Stimulated activated CD4-positive, alpha-beta T cell treated with anti-CD3 and anti-CD28 coated beads, TNF-alpha, amount 100 ng/mL, for 1 hour (primary cell): ENCODE results near the gene UPK3BL2.
A peak's percentile ranks its signal among the peaks of the same experiment; 100 is the strongest.
"Not testable (repeated sequence)": the region's sequence is repeated elsewhere in the genome, so short reads cannot be mapped to it uniquely, and the experiment has no call there.

Source experiments
- DNase-seq, 3 donors: peaks; one replicate each; pipeline ENCODE4 v3.0.0-alpha.2; 2020; ENCODE audit warnings: low read depth in 3 of 3, low spot score in 1 of 3

The UPK3BL2 gene

GRCh38 chr7:102494473-102495149 is 48.9 kb downstream of the UPK3BL2 start:
- not testable (repeated sequence) for DNase-seq

DNA sequence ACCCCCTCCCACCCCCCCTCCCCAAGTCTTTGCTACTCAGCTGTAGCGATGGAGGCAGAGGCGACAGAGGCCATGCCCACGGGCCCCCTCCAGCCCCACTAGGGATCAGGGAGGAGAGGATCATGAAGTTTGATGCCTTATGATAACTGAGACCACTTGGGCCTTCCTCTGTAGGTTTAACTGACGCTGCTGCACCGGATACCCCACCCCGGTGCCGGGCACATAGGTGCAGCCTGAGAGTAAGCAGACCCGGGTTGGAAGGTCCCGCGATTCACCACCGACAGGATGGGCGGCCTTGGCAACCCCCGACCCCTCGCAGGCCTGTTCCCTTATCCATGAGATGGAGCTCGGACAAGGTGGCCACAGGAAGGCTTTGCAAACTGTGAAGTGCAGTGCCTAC is 49.5 kb downstream of the UPK3BL2 start:
- DNase-seq: not testable (repeated sequence)

DNA sequence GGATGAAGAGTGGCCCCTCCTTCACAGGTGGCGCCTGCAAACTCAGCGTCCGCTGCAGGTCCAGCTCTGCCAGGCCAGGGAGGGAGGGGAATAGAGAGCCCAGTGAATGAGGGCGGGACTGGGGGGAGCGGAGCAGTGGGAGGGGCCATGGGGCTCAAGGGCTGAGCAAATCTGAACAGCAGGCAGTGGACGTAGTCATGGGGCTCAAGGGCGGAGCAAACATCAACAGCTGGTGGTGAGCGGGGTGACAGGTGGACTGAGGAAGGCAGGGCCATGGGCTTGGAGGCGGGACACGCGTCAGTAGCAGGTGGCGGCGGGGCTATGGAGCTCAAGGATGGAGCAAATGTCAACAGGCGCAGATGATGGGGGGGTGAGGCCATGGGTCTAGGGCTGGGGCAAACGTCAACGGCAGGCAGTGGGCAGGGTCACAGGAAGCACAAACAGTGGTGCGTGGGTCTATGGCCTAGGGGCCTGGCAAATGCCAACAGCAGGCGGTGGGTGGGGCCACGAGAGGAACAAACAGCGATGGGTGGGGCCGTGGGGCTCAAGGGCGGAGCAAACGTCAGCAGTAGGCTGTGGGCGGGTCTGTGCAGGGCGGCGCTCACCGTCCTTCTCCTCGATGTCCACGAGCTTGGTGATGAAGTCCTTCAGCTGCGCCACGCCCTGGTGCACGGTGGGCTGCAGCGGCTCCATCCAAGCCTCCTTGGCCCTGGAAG is 50.1 kb downstream of the UPK3BL2 start:
- not testable (repeated sequence) for DNase-seq

DNA sequence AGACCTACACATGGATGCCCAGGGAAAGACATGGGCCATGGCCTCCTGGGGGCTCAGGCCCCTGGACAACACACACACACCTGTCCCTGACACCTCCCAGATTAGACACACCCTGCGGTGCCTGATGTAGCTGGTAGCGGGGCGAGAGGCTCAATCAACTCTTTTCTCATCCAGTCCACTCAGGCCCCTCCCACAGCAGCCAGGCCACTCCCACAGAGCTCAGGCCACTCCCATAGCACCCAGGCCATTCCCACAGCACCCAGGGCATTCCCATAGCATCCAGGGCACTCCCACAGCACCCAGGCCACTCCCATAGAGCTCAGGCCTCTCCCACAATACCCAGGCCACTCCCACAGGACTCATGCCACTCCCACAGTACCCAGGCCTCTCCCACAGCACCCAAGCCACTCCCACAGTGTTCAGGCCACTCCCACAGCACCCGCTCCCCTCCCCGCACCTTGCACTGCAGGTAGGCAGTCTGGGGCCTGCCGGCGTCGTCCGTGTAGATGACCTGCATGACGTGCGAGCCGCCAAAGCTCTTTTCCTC is 52.9 kb downstream of the UPK3BL2 start:
- peak in 1 of 3 donors; percentile 47 for DNase-seq
